ENCODE results near the gene EDAR.

EDAR gene

GRCh38 chr2:108895188-108895587 is 93.8 kb downstream of the EDAR start:
- no peak for DNase-seq (ENCODE audit: low spot score)
- TF ChIP-seq CTCF (IDR thresholded peaks at IDR 0.05; ENCODE audit: extremely low read depth, insufficient read depth, missing control alignments) = no peak
- in situ Hi-C loops (cut with MboI; ENCODE audit: low pct_unique_long_range_greater_than_20kb, low sequenced_read_pairs, unreplicated experiment) = no loop called here

GRCh38 chr2:108894766-108895165 is 94.3 kb downstream of the EDAR start:
- in situ Hi-C loops (cut with MboI; ENCODE audit: low pct_unique_long_range_greater_than_20kb, low sequenced_read_pairs, unreplicated experiment) = no loop called here
- TF ChIP-seq CTCF (IDR thresholded peaks at IDR 0.05; ENCODE audit: extremely low read depth, insufficient read depth, missing control alignments) = no peak
- DNase-seq (ENCODE audit: low spot score) = no peak

- TF ChIP-seq CTCF (IDR thresholded peaks at IDR 0.05; ENCODE audit: extremely low read depth, insufficient read depth, missing control alignments) = no peak
- in situ Hi-C loops (cut with MboI; ENCODE audit: low pct_unique_long_range_greater_than_20kb, low sequenced_read_pairs, unreplicated experiment) = no loop called here
- DNase-seq (ENCODE audit: low spot score) = no peak
Measured at GRCh38 chr2:108893277-108893676, 95.7 kb downstream of the EDAR start.

GRCh38 chr2:108889907-108890306 is 99.1 kb downstream of the EDAR start:
- TF ChIP-seq CTCF (IDR thresholded peaks at IDR 0.05; ENCODE audit: extremely low read depth, insufficient read depth, missing control alignments) = no peak
- in situ Hi-C loops (cut with MboI; ENCODE audit: low pct_unique_long_range_greater_than_20kb, low sequenced_read_pairs, unreplicated experiment) = no loop called here
- DNase-seq (ENCODE audit: low spot score) = no peak

GRCh38 chr2:108884619-108885018 is 104.4 kb downstream of the EDAR start:
- in situ Hi-C loops (cut with MboI; ENCODE audit: low pct_unique_long_range_greater_than_20kb, low sequenced_read_pairs, unreplicated experiment) = no loop called here
- DNase-seq (ENCODE audit: low spot score) = no peak
- TF ChIP-seq CTCF (IDR thresholded peaks at IDR 0.05; ENCODE audit: extremely low read depth, insufficient read depth, missing control alignments) = no peak

- in situ Hi-C loops (cut with MboI; ENCODE audit: low pct_unique_long_range_greater_than_20kb, low sequenced_read_pairs, unreplicated experiment) = no loop called here
- no peak for DNase-seq (ENCODE audit: low spot score)
- TF ChIP-seq CTCF (IDR thresholded peaks at IDR 0.05; ENCODE audit: extremely low read depth, insufficient read depth, missing control alignments) = no peak
Measured at GRCh38 chr2:108878276-108878675, 110.7 kb downstream of the EDAR start.

- DNase-seq (ENCODE audit: low spot score) = no peak
- TF ChIP-seq CTCF (IDR thresholded peaks at IDR 0.05; ENCODE audit: extremely low read depth, insufficient read depth, missing control alignments) = no peak
- in situ Hi-C loops (cut with MboI; ENCODE audit: low pct_unique_long_range_greater_than_20kb, low sequenced_read_pairs, unreplicated experiment) = no loop called here
Measured at GRCh38 chr2:108877506-108877905, 111.5 kb downstream of the EDAR start.
